Fibroblast of the conjunctiva (primary cell): Measurements from ENCODE around the gene PRCD.
"Not testable (repeated sequence)": the region's sequence is repeated elsewhere in the genome, so short reads cannot be mapped to it uniquely, and the experiment has no call there.

ENCODE experiments used
- DNase-seq: peaks from one replicate; pipeline ENCODE4 v3.0.0-alpha.2; 2010; ENCODE audit warnings: low read depth

PRCD gene

DNA sequence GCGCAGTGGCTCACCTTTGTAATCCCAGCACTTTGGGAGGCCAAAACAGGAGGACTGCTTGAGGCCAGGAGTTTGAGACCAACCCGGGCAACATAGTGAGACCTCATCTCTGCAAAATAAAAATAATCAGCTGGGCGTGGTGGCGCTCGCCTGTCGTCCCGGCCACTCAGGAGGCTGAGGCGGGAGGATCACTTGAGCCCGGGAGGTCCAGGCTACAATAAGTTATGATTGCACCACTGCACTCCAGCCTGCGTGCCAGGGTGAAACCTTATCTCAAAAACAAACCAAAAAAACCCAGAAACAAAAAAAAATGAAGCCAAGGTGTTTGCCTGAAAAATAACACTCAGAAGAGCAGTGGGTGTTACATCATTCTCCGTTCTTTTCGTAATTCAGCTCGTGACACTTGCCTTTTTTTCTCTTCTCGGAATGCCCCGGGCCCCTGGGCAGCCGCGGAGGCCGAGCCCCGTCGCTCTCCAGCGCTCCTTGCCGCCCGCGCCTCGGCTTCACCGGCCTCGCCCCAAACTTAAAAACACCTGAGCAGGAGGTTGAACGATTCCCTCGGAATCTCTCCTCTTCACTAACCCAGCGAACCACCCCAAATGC lies 17.0 kb downstream of the PRCD start:
- no peak for DNase-seq

DNA sequence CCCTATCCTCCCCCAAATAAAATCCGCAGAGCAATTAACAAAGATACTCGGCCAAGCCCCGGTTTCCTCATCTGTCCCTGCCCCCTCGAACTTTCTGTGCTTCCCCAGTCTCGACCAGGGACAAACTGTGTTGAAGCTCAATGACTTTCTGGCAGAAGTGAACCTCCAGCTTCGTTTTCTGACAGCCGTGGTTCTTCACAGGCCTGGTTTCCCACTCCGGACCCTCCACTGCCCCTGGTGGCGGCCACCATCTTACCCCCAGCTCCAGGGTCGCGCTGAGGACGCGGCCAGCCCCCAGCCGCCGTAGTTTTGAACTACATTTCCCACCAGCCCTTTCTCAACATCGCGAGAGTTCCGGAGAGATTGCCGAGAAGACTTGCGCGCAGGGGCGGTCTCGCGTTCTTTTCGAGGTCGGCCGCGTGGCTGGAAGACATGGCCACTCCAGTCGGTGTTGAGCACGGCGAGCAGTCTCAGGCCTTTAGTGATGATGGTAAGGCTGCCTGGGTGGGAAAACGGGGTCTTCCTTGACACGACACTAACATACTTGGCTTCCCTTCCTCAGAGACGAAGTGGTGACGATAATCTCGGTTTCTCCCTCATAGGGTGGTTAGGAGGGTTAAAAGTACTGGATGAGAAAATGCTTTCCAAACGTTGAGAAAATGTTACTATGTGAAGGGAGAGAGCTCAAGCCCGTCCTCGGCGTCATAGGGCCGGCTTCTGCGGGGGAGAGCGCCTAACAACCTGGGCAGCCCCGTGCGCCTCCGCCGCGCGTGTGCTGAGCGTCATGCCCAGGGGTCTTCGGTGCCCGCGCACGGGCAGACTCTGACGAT lies 17.7 kb downstream of the PRCD start:
- peak; percentile 91 for DNase-seq

DNA sequence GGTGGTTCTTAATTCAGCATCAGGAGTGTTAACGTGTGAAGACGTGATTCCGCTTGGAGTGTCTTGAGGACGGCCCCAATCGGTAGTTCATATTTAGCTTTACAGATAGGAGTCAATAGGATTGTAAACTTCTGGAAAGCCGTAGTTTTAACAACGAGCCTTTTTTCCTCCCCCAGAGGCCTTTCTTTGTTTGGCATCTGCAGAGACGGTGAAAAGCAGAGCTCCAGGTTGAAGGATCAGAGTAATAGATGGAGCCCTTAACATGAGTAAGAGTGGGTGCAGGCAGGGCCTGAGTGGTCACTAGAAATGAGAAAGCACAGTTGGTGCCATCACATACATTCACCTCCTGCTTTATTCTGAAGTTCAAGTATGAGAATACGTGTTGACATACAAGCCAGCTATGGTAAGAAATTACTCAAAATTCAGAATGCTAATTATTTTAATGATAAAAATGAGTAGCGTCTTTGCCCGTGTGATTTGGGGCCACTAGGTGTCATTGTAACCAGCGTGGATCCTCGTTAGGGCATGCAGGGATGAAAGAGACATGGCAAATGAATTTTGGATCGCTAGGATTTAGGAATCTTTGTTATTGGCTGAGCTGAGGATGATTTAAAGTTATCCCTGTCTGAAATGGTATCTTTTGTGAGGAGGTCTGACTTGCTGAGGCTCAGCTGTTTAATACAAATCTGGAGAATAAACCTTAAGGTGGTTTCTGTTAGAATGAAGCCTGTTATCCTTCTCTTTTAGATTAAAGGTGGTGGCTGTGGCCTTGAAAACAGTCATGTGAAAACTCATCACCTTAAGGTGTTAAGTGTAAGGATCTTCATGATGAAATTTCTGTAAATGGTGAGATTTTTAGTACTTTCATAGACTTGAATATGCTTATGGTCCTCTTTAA lies 18.6 kb downstream of the PRCD start:
- DNase-seq: no peak

DNA sequence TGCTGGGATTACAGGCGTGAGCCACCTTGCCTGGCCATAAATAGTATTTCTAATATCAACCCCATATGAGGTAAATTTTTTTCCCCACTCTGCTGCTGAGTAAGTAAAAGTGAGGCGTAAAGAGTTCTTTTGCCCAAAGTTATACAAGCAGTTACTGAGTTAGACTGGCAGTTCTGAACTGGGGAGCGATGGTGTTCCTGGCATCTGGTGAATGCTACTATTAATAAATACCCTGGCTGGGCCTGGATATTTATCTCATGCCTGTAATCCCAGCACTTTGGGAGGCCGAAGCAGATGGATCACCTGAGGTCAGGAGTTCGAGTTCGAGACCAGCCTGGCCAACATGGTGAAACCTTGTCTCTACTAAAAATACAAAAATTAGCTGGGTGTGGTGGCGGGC lies 19.6 kb downstream of the PRCD start:
- DNase-seq: not testable (repeated sequence)

DNA sequence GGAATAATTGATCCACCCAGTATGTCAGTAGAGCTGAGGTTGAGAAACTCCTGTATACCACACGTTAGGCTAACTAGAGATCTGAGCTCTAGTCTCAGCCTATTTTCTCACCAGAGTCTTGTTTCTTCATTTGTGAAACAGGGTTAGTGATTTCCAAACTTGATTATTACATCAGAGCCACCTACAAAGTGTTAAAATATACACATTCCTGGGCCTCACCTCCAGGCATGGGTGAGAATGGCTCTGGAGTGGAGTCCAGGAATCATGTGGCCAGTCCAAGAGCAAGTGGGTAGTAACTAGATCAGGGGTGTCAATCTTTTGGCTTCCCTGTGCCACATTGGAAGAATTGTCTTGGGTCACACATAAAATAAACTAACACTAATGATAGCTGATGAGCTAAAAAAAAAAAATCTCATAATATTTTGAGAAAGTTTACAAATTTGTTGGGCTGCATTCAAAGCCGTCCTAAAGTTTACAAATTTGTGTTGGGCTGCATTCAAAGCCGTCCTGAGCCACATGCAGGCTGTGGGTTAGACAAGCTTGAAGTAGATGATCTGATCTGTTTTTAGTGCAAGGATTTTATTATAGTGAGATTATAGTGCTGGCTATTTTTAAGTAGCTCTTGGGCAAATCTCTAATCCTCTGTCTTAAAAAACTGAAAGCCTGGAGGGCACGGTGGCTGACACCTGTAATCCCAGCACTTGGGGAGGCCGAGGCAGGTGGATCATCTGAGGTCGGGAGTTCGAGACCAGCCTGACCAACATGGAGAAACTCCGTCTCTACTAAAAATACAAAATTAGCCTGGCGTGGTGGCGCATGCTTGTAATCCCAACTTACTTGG lies 20.4 kb downstream of the PRCD start:
- no peak for DNase-seq

DNA sequence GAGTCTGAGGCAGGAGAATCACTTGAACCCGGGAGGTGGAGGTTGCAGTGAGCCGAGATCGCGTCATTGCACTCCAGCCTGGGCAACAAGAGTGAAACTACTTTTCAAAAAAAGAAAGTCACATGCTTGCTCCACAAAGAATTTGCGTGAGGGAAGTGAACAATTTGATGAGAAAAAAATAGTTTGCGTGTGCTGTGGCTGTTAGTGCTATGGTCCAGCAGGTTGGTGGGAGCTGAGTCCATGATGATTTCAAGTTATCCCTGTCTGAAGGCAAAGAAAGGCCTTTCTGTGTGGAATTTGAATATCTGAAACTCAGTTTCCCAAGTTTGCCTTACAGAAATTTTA lies 21.0 kb downstream of the PRCD start:
- no peak for DNase-seq

DNA sequence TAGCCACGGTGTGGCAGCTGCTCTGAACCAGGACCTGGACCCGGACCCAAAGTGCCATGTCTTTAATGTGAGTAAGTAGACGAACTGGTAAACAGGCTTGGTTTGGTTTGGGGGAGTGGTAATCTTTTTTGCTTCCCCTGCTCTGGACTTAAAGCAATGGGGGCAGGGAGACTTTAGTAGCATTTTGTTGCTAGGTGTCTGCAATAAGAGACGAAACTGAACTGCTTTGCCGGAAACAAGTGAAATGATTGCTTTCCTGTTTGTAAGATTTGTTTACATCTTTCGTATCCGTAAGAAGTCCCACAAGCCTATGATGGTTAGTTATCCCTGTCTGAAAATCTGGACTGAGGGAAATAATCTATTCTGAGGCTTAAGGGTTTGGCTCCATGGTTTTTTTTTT lies 21.5 kb downstream of the PRCD start:
- no peak for DNase-seq

DNA sequence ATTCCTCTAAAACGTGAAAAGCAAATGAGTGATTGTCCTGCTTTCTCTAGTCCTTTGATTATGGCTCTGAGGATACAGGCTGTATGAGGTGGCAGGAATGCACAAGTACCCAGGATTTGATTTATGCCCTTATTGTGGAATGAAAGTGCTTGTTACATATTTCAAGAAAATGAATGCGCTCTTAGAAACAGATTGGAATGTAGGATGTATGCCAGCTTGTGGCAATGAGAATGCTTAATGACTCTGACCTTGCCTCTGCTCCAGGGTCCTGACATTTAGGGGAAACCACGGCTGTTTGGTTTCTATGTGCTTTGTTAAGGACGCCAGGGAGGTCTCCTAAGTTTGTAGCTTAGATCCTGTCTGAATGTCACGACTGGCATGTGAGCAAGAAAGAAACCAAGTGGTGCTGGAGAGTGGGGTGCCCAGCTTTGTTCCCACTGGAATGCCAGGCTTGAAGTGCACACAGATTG lies 22.0 kb downstream of the PRCD start:
- DNase-seq: no peak

DNA sequence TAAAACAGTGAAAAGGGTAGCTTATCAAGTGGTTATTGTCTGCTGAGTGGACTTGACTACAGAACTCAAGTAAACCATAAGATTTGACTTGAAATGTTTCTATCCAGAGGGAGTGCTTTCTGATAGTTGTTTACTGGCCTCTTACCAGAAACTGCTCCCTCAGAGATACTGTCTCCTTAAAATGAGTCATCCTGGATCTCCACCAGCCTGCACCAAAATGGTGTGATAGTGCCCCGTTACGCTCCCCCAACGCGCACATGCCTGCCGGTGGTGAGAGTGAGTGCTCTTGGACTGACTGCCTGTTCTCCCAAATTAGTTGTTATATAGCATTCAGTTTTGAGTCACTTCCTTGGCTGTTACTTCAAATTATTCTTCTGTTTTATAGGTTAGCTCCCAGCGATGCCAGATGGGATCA lies 22.9 kb downstream of the PRCD start:
- peak; percentile 57 for DNase-seq

DNA sequence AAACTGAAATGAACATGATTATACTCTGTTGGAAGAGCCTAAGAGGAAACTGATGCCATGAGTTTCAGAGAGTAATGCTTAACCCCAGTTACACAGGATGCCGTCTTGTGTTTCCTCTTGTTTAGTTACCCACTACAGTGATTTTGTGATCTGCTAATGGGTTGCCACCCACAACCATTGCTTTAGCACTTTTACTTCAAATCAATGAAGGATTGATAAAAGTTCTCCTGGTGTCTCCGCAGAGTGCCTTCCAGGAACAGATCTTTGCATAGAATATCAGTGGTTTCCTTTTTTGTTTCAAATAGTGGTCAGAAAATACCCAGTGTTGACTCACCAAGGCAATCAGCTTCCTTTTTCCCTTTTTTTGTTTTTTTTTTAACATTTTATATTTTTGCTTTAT lies 23.5 kb downstream of the PRCD start:
- DNase-seq: not testable (repeated sequence)

DNA sequence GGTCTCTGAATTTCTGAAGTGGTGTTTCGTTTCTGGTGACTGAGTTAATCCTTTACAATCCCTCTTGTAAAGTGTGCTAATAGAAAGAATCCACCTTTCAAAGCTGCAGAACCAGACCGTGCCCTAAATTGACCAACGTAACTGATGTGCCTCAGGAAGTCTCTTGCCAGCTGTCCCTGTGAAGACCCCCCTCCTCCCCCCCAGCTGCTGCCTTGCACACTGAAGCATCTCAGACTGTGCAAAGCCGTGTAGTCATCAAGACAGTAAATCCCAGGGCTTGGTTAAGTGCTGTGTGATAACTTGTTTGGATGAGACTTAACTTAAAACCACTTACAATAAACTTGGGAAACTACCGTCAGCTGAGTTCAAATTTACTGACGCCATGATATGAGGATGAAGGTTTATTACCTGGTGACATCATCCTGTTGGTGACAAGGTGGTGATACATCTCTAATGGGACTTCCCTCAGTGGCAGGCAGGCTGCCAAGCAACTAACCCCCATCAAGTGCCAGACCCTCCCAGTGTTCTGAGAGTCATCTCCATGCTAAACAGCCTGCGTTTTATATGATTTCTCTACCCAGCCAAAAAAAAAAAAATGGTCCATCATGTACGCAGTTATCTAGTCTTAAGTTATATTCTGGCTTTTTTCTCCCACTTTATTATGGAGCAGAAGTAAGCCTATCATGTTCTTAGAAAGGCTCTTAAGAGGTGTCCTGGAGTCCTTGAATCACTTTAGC lies 25.3 kb downstream of the PRCD start:
- DNase-seq: not testable (repeated sequence)

DNA sequence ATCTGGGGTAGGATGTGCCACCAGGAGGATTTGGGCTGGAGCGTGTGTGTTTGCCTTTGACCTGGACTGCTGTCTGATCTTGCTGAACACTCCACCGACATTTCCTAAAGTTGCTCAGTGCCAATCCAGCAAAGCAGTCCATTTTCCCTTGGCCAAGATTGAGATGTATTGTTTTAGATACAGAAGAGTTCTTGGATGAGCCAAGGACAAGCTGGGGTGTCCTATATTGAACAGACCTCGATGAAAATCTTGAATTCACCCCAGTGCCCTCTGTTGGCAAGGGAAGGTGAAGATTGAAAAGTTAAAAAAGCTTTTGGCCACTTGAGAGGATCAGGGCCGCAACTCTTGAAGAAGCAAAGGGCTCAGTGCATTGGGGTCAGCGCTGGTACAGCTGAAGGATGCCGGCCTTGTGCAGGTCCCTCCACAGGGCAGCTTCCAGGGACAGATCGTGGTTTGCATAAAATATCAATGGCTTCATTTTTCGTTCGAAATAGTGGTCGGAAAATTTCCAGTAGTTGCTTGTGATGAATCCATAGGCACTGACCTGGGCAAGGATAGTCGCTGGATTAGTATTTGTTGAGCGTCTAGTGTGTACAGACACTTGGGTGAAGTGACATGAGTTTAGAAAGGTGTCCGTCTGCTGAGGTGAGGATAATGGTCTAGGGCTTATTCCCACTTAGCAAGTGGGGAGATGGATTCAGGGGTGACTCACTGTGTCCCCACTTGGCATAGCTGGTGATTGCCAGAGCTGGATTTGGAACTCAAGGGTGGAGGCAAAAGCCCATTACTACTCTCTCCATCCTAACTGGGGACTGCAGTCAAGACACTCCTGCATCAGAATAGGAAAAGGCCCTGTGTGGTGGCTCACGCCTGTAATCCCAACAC lies 26.1 kb downstream of the PRCD start:
- DNase-seq: no peak

DNA sequence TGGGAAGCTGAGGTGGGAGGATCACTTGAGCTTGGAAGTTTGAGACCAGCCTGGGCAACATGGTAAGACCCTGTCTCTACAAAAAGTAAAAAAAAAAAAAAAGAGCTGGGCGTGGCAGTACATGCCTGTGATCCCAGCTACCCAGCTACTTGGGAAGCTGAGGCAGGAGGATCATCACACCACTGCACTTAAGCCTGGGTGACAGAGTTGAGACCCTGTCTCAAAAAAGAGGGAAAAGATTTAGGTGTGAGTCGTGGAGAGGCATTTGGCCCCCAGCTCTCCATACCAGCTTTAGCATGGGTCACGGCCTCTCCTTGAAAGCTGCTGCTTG lies 26.7 kb downstream of the PRCD start:
- DNase-seq: no peak

DNA sequence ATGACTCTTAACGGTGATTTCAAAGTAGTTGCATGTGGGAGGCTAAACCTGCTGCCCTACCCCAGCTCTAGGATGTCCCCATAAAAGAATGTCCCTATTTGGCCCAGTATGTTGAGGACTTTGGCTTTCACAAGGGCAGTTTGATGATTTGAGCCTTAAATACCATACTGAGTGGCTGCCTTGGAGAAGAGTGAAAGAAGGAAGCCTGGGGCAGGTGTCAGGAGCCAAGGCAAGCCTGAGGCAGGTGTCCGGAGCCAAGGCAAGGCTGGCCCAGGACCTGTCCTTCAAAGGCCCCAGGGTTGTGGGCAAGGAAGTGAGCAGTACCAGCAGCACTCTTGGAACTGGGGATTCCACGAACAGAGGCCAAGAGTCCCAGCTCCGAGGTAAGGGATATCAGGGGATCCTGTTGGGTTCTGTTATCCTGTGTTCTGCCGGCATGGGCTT lies 27.2 kb downstream of the PRCD start:
- no peak for DNase-seq

DNA sequence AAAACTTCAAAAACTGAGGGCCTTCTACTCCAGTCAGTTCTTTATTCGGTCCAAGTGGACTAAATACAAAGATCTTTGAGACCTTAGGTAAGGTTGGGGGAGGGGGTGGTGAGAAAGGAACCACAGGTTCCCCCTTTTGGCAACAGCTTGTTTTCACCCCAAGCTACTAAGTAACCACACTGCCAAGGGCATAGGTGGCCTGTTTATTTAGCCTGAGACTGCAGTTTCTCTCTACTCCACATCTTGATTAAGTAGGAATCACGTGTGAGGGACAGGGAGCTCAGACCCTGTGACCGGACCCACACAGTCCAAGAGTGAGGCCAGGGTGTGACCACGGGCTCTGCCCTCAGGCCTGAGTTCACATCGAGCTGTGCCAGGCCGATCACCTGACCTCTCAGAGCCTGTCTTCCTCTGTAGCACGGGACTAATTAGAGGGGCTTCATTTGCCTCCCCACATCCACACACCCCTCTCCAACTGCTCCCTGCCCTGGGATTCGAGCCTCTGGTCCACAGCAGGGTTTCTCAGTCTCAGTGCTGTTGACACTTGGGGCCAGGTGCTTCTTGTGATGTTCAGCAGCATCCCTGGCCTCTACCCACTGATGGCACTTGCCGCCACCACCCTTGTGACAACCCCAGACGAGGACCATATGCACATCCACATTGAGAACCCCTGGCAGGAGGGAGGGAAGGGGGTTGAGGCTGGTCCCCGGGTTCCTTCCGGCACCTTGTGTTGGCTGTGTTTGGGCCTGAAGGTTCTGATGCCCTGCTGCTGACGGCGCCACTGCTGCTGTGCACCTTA lies 28.0 kb downstream of the PRCD start:
- DNase-seq: no peak

DNA sequence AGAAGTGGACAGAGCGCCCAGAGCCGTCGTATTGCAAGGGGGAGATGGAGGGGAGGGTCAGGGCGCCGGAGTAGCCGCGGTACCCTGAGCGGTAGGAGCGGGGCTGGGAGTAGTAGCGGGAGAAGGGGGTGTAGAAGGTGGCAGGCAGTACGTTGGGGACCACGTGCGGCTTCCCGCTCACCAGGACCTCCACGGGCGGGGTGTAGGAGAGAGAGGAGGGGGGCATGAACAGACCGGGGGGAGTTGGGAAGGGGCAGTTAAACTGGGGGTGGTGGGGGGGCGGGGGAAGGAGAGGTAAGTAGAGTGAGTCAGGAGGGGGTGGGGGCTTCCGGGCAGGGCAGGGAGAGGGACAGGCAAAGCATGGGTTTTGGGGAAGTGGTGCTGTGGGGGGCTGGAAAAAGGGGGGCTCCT lies 29.0 kb downstream of the PRCD start:
- no peak for DNase-seq

DNA sequence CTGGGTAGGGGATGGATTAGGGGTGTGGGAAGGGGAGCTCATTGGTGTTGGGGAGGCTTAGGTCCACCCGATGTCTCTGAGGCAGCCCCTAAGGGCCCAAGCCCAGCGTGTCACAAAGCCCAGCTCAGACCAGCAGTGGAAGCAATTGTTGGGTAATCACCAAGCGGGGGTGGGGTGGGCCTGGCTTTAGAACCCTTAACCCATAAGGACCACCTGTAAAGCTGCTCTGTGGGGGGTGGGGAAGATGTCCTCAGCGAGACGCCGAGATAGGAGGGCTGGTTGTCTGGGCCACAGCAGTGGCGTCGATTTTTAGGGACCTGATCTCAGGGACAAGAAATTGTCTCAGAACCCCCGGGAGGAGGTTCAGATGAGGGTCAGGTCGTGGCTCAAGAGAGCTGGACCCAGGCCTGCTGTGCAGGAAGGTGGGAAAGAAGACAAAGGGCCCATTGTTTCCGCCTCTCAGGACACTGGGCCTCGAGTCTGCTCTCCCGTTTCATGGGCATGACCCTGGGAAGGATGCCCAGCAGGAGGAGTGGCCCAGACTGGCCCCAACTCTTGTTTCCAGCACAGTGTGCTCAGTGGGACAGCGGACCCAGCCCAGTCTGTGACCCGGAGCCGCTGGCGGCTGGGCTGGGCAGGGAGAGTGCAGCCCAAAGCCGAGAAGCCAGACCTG lies 29.9 kb downstream of the PRCD start:
- no peak for DNase-seq

DNA sequence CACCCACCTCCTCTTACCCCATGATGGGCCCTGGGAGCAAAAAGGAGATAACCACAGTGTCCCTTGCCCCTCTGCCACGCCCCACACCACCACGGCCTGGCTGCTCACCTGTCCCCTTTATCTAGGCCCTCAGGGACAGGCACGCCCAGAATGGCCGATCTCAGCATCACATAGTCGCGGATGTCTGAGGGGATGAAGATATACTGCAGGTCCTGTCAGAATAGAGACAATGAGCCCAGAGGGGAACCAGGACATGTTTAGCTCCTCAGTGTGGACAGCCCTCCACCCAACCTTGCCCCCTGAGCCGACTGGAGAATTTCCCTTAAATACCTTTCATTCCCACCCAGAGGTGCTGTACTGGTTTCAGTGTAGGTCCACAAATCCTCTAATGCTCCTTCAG lies 30.6 kb downstream of the PRCD start:
- no peak for DNase-seq
